Activated B cell treated with CpG ODN at 0.5 μM for 24 hours (primary cell): ENCODE data around the gene SOCS2. TPM values are rescaled to one million over a fixed set of nuclear protein-coding genes. Genes with fewer than 3 reads are reported as not detected.

Source experiments
- ATAC-seq: fragments of 200-7000 bp; cut with Tn5 transposase; one replicate; pipeline ENCODE4 v1.10.0; 2021; ENCODE audit warnings: low read depth, mild to moderate bottlenecking, moderate library complexity
- CTCF ChIA-PET: fragments of 350-600 bp; sonication (Branson Sonifier 250); formaldehyde crosslinking; loops from one replicate; lab custom pipeline; 2021; ENCODE audit warnings: antibody characterized with exemption; lab: Charles Lee
- POLR2A ChIA-PET: fragments of 350-600 bp; sonication (Branson Sonifier 250); formaldehyde crosslinking; loops from one replicate; lab custom pipeline; 2021; ENCODE audit warnings: antibody characterized with exemption; lab: Charles Lee
- DNase-seq: peaks from one replicate; pipeline ENCODE4 v3.0.0; 2022
- H3K27ac Mint-ChIP-seq: one replicate; pipeline ENCODE4 v1.8.0; 2020; ENCODE audit warnings: mixed read lengths
- H3K27me3 Mint-ChIP-seq: one replicate; pipeline ENCODE4 v1.8.0; 2021; ENCODE audit warnings: mixed read lengths
- H3K36me3 Mint-ChIP-seq: one replicate; pipeline ENCODE4 v1.8.0; 2021; ENCODE audit warnings: low read depth, mixed read lengths
- H3K4me1 Mint-ChIP-seq: one replicate; pipeline ENCODE4 v1.8.0; 2021; ENCODE audit warnings: mixed read lengths
- H3K4me3 Mint-ChIP-seq: one replicate; pipeline ENCODE4 v1.8.0; 2020; ENCODE audit warnings: mild to moderate bottlenecking, mixed read lengths
- H3K9me3 Mint-ChIP-seq: one replicate; pipeline ENCODE4 v1.8.0; 2020; ENCODE audit warnings: mixed read lengths
- CTCF ChIP-seq: fragments of 200-600 bp; IDR thresholded peaks from one replicate; pipeline ENCODE4 v1.8.0; 2022; ENCODE audit warnings: antibody characterized with exemption, mild to moderate bottlenecking
- intact Hi-C: fragments of 100-400 bp; cut with micrococcal nuclease; formaldehyde crosslinking; loops from one replicate; pipeline ENCODE4 v1.15.1; 2024
- total RNA-seq: library from RNA; stranded (reverse); gene quantifications from 2 replicates; pipeline ENCODE4 v1.2.3, GENCODE V29; 2022

Gene SOCS2
- total RNA-seq, 1 donor from 2014 or later, result 2.8 TPM

- Mint-ChIP-seq H3K4me3 (no peak overlapping the region), H3K27me3 (peaks cover 14% of the 10 kb centered on the region), H3K9me3 (no peaks in the 10 kb centered on the region), H3K27ac (no peak overlapping the region), H3K4me1 (peaks cover 10% of the 10 kb centered on the region), H3K36me3 (no peaks in the 10 kb centered on the region)
- CTCF ChIA-PET, result interaction anchor here (1.0 to 5.4 kb wide), 2 partner anchors 66 to 533 kb away, joined by 5 to 135 read pairs; no protein-coding TSS in a partner anchor
- intact Hi-C loops, result no loop called here
- no peak for ATAC-seq
- no peak for DNase-seq
- TF ChIP-seq CTCF, result no peak
- POLR2A ChIA-PET, result no interaction called here
Observed at GRCh38 chr12:93568091-93568490, 4.4 kb upstream of the SOCS2 start.

GRCh38 chr12:93569301-93569655, 3.2 kb upstream of the SOCS2 start:
- Mint-ChIP-seq H3K9me3 (no peaks in the 10 kb centered on the region), H3K4me3 (peak overlapping the region; percentile 88), H3K4me1 (peaks cover 17% of the 10 kb centered on the region), H3K36me3 (no peaks in the 10 kb centered on the region), H3K27ac (no peak overlapping the region), H3K27me3 (peaks cover 20% of the 10 kb centered on the region)
- no peak for DNase-seq
- TF ChIP-seq CTCF, result no peak
- intact Hi-C loops, result loop anchor here (1.0 kb wide), 6 partner anchors 66 to 582 kb away; partner anchors contain the start of genes CRADD and MRPL42
- POLR2A ChIA-PET, result interaction anchor here (0.6 to 2.2 kb wide), 4 partner anchors 108 to 578 kb away, joined by 3 to 12 read pairs (median 6); partner anchors contain the start of gene CRADD
- CTCF ChIA-PET, result interaction anchor here (0.8 to 5.4 kb wide), 11 partner anchors 10 to 532 kb away, joined by 3 to 135 read pairs (median 4); no protein-coding TSS in a partner anchor
- peak; percentile 5 for ATAC-seq

GRCh38 chr12:93569656-93570551, 2.6 kb upstream of the SOCS2 start:
- no peak overlapping the region for H3K27ac Mint-ChIP-seq
- peak overlapping the region; percentile 88 for H3K4me3 Mint-ChIP-seq
- peaks cover 26% of the 10 kb centered on the region for H3K27me3 Mint-ChIP-seq
- DNase-seq (peak; percentile 60), ATAC-seq (peak; percentile 42)
- H3K9me3 Mint-ChIP-seq, result no peaks in the 10 kb centered on the region
- CTCF ChIA-PET, result interaction anchor here (0.8 to 5.4 kb wide), 11 partner anchors 11 to 532 kb away, joined by 3 to 135 read pairs (median 4); no protein-coding TSS in a partner anchor
- POLR2A ChIA-PET, result interaction anchor here (0.6 to 2.2 kb wide), 6 partner anchors 107 to 578 kb away, joined by 3 to 12 read pairs (median 6); partner anchors contain the start of gene CRADD
- intact Hi-C loops, result loop anchor here (1.0 to 10.0 kb wide), 12 partner anchors 67 to 1208 kb away; partner anchors contain the start of genes CEP83, CRADD and MRPL42
- TF ChIP-seq CTCF, result no peak
- peaks cover 17% of the 10 kb centered on the region for H3K4me1 Mint-ChIP-seq
- no peaks in the 10 kb centered on the region for H3K36me3 Mint-ChIP-seq

GRCh38 chr12:93570552-93571364, 1.7 kb upstream of the SOCS2 start:
- H3K4me3 Mint-ChIP-seq, result peak overlapping the region; percentile 88
- ATAC-seq, result peak; percentile 51
- no peaks in the 10 kb centered on the region for H3K9me3 Mint-ChIP-seq
- H3K36me3 Mint-ChIP-seq, result no peaks in the 10 kb centered on the region
- ChIA-PET CTCF (interaction anchor here (1.2 to 5.4 kb wide), 2 partner anchors 68 to 531 kb away, joined by 3 to 135 read pairs; no protein-coding TSS in a partner anchor), POLR2A (interaction anchor here (0.7 to 2.2 kb wide), 3 partner anchors 106 to 532 kb away, joined by 3 to 12 read pairs (median 8); partner anchors contain the start of gene CRADD)
- peak overlapping the region; percentile 30 for H3K27ac Mint-ChIP-seq
- peaks cover 32% of the 10 kb centered on the region for H3K27me3 Mint-ChIP-seq
- peaks cover 17% of the 10 kb centered on the region for H3K4me1 Mint-ChIP-seq
- intact Hi-C loops, result loop anchor here (1.0 to 10.0 kb wide), 6 partner anchors 148 to 1208 kb away; partner anchors contain the start of gene CEP83
- peak; percentile 64 for DNase-seq
- TF ChIP-seq CTCF, result no peak
